HG03571 (cell line): ENCODE data around the gene HLF.
A peak's percentile ranks its signal among the peaks of the same experiment; 100 is the strongest.

Experiments
- ATAC-seq: cut with Tn5 transposase; IDR thresholded peaks from one replicate; pipeline ENCODE4 v1.9.1; 2021; ENCODE audit not compliant: unreplicated experiment

The HLF gene

GRCh38 chr17:55347341-55347740 is 82.6 kb downstream of the HLF start:
- ATAC-seq = no peak

- no peak for ATAC-seq
These were observed 84.1 kb downstream of the HLF start for GRCh38 chr17:55348749-55349354.

- ATAC-seq = no peak
These were observed 86.1 kb downstream of the HLF start for GRCh38 chr17:55350825-55351205.

- ATAC-seq = no peak
These were observed 86.5 kb downstream of the HLF start for GRCh38 chr17:55351226-55351625.

GRCh38 chr17:55354010-55354409 is 89.2 kb downstream of the HLF start:
- ATAC-seq = no peak

GRCh38 chr17:55354941-55355340 is 90.2 kb downstream of the HLF start:
- ATAC-seq = no peak

- ATAC-seq = peak; percentile 95
These were observed 91.9 kb downstream of the HLF start for GRCh38 chr17:55356434-55357328.

- ATAC-seq = no peak
These were observed 96.2 kb downstream of the HLF start for GRCh38 chr17:55360971-55361370.

- no peak for ATAC-seq
These were observed 98.3 kb downstream of the HLF start for GRCh38 chr17:55363033-55363432.

GRCh38 chr17:55366020-55366481 is 101.3 kb downstream of the HLF start:
- no peak for ATAC-seq

GRCh38 chr17:55368706-55369105 is 103.9 kb downstream of the HLF start:
- no peak for ATAC-seq
